Measurements from ENCODE around the gene SMR3A. TPM values are rescaled to one million over a fixed set of nuclear protein-coding genes. Genes with fewer than 3 reads are reported as not detected.

The SMR3A gene
- total RNA-seq, 6 experiments from 2014 or later = not detected

DNA sequence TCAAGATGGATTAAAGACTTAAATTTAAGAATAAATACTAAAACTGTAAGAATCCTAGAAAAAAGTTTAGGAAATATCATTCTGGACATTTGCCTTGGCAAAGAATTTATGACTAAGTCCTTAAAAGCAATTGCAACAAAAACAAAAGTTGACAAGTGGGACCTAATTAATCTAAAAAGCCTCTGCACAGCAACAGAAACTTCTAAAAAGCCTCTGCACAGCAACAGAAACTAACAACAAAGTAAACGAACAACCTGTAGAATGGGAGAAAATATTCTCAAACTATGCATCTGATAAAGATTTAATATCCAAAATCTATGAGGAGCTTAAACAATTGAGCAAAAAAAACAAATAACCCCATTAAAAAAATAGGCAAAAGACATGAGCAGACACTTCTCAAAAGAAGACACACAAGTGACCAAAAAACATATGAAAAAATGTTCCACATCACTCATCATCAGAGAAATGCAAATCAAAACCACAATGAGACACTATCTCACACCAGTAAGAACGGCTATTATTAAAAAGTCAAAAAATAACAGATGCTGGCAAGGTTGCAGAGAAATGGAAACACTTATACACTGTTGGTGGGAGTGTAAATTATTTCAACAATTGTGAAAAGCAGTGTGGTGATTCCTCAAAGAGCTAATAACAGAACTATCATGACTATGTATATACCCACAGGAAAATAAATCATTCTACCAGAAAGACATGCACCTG is 31.7 kb downstream of the SMR3A start:
- DNase-seq = no peak
- H3K27ac Mint-ChIP-seq = no peak overlapping the region
- H3K36me3 Mint-ChIP-seq (ENCODE audit: low read depth) = no peaks in the 10 kb centered on the region
- peaks cover 38% of the 10 kb centered on the region for H3K9me3 Mint-ChIP-seq
- no peaks in the 10 kb centered on the region for H3K4me1 Mint-ChIP-seq (ENCODE audit: low read depth)
- no peaks in the 10 kb centered on the region for H3K27me3 Mint-ChIP-seq (ENCODE audit: insufficient read depth)
- TF ChIP-seq, protein P1, sequence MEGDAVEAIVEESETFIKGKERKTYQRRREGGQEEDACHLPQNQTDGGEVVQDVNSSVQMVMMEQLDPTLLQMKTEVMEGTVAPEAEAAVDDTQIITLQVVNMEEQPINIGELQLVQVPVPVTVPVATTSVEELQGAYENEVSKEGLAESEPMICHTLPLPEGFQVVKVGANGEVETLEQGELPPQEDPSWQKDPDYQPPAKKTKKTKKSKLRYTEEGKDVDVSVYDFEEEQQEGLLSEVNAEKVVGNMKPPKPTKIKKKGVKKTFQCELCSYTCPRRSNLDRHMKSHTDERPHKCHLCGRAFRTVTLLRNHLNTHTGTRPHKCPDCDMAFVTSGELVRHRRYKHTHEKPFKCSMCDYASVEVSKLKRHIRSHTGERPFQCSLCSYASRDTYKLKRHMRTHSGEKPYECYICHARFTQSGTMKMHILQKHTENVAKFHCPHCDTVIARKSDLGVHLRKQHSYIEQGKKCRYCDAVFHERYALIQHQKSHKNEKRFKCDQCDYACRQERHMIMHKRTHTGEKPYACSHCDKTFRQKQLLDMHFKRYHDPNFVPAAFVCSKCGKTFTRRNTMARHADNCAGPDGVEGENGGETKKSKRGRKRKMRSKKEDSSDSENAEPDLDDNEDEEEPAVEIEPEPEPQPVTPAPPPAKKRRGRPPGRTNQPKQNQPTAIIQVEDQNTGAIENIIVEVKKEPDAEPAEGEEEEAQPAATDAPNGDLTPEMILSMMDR (IDR thresholded peaks at IDR 0.05) = no peak
- no peak overlapping the region for H3K4me3 Mint-ChIP-seq

DNA sequence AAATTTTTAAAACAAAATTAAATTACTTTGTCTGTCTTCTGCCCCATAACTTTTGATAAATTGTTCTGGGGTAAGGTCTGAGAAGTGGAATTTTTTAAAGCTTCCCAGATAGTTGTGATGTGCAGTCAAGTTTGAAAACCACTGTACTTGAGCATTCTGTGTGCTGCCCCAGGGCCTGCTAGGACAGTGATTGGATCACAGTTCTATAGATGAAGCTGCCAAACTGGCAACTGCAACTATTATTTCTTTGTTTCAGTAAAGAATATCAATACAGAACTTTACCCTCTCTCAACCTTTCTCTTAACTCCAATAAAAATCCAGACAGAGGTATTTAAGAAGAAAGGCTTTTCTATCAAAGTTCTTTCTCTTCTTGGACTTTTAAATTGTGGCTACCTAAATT is 37.0 kb downstream of the SMR3A start, which contains the start of gene OPRPN:
Gene OPRPN (plus strand): TSS at position 361 of the 400 bp plus-strand sequence. CDS start 1,346 bp downstream, outside the sequence.
- peaks cover 28% of the 10 kb centered on the region for H3K9me3 Mint-ChIP-seq
- TF ChIP-seq, protein P1 (IDR thresholded peaks at IDR 0.05) = no peak
- no peaks in the 10 kb centered on the region for H3K4me1 Mint-ChIP-seq (ENCODE audit: low read depth)
- DNase-seq = no peak
- H3K36me3 Mint-ChIP-seq (ENCODE audit: low read depth) = no peaks in the 10 kb centered on the region
- H3K27ac Mint-ChIP-seq = no peak within 1 kb of the TSS
- no peaks in the 10 kb centered on the region for H3K27me3 Mint-ChIP-seq (ENCODE audit: insufficient read depth)
- H3K4me3 Mint-ChIP-seq = no peak within 1 kb of the TSS

DNA sequence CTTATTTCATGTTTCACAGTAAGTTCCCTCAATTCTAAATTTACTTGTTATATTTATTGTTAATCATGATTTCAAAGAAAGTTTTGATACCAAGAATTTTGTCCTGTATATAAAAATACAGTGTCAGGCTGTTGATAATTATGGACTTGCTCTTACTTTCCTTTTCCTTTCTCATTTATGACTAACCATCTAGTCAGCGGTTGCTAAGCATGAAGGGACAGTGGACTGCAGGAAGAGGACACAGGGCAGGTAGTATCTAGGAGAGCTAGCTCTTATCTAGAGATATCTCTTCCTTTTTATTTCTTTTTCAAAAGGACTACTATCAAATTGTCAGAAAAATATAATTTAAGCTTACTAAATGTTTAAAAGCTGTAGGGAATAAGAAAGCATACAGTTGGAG is 38.8 kb downstream of the SMR3A start:
- TF ChIP-seq, protein P1 (IDR thresholded peaks at IDR 0.05) = no peak
- peaks cover 40% of the 10 kb centered on the region for H3K9me3 Mint-ChIP-seq
- H3K4me3 Mint-ChIP-seq = no peak overlapping the region
- H3K36me3 Mint-ChIP-seq (ENCODE audit: low read depth) = no peaks in the 10 kb centered on the region
- H3K27ac Mint-ChIP-seq = no peak overlapping the region
- H3K4me1 Mint-ChIP-seq (ENCODE audit: low read depth) = no peaks in the 10 kb centered on the region
- no peaks in the 10 kb centered on the region for H3K27me3 Mint-ChIP-seq (ENCODE audit: insufficient read depth)
- no peak for DNase-seq

GRCh38 chr4:70402762-70403161 is 42.2 kb downstream of the SMR3A start:
- H3K27ac Mint-ChIP-seq = no peak overlapping the region

DNA sequence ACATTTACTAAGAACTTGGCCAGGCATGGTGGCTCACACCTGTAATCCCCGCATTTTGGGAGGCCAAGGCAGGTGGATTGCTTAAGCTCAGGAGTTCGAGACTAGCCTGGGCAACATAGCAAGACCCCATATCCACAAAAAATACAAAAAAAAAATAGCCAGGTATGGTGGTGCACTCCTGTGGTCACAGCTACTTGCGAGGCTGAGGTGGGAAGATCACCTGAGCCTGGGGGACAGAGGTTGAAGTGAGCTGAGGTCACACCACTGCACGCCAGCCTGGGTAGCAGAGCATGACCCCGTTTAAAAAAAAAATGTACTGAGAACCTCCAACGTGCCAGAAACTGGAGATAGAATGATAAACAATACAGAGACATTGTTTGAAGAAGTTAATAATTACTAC is 45.2 kb downstream of the SMR3A start:
- no peak overlapping the region for H3K4me3 Mint-ChIP-seq
- TF ChIP-seq, protein P1 (IDR thresholded peaks at IDR 0.05) = no peak
- no peak overlapping the region for H3K27ac Mint-ChIP-seq
- no peaks in the 10 kb centered on the region for H3K27me3 Mint-ChIP-seq (ENCODE audit: insufficient read depth)
- H3K9me3 Mint-ChIP-seq = peaks cover 46% of the 10 kb centered on the region
- no peaks in the 10 kb centered on the region for H3K36me3 Mint-ChIP-seq (ENCODE audit: low read depth)
- no peaks in the 10 kb centered on the region for H3K4me1 Mint-ChIP-seq (ENCODE audit: low read depth)
- DNase-seq = no peak

More at GRCh38 chr4:70402762-70403161, 42.2 kb downstream of the SMR3A start:
- no peaks in the 10 kb centered on the region for H3K27me3 Mint-ChIP-seq (ENCODE audit: insufficient read depth)
- DNase-seq = no peak
- TF ChIP-seq, protein P1 (IDR thresholded peaks at IDR 0.05) = no peak
- H3K4me3 Mint-ChIP-seq = no peak overlapping the region
- H3K4me1 Mint-ChIP-seq (ENCODE audit: low read depth) = no peaks in the 10 kb centered on the region
- peaks cover 38% of the 10 kb centered on the region for H3K9me3 Mint-ChIP-seq
- H3K36me3 Mint-ChIP-seq (ENCODE audit: low read depth) = no peaks in the 10 kb centered on the region

Other genes with a start within 250 kb of the SMR3A start
- gene PRR27, start 206.5 kb upstream of the SMR3A start, total RNA-seq (2021; fragmentation: NEBNext Ultra II Directional; extraction: Animal tissue kit (Norgen Biotek cat#: 25700)) = not detected
- not detected for gene ODAM, start 165.0 kb upstream of the SMR3A start, total RNA-seq (2021; fragmentation: NEBNext Ultra II Directional; extraction: Animal tissue kit (Norgen Biotek cat#: 25700))
- not detected for gene FDCSP, start 134.6 kb upstream of the SMR3A start, total RNA-seq (2021; fragmentation: NEBNext Ultra II Directional; extraction: Animal tissue kit (Norgen Biotek cat#: 25700))
- not detected for gene CSN3, start 118.2 kb upstream of the SMR3A start, total RNA-seq (2021; fragmentation: NEBNext Ultra II Directional; extraction: Animal tissue kit (Norgen Biotek cat#: 25700))
- gene CABS1, start 25.8 kb upstream of the SMR3A start, total RNA-seq (2021; fragmentation: NEBNext Ultra II Directional; extraction: Animal tissue kit (Norgen Biotek cat#: 25700)) = not detected
- not detected for gene SMR3B, start 22.4 kb downstream of the SMR3A start, total RNA-seq (2021; fragmentation: NEBNext Ultra II Directional; extraction: Animal tissue kit (Norgen Biotek cat#: 25700))
- not detected for gene OPRPN, start 37.2 kb downstream of the SMR3A start, total RNA-seq (2021; fragmentation: NEBNext Ultra II Directional; extraction: Animal tissue kit (Norgen Biotek cat#: 25700))
- gene MUC7, start 111.4 kb downstream of the SMR3A start, total RNA-seq (2021; fragmentation: NEBNext Ultra II Directional; extraction: Animal tissue kit (Norgen Biotek cat#: 25700)) = not detected
- gene AMTN, start 157.8 kb downstream of the SMR3A start, total RNA-seq (2021; fragmentation: NEBNext Ultra II Directional; extraction: Animal tissue kit (Norgen Biotek cat#: 25700)) = not detected
- not detected for gene AMBN, start 231.5 kb downstream of the SMR3A start, total RNA-seq (2021; fragmentation: NEBNext Ultra II Directional; extraction: Animal tissue kit (Norgen Biotek cat#: 25700))